ENCODE results near the gene ALPK3.

The ALPK3 gene

GRCh38 chr15:84857418-84858004 is 40.4 kb downstream of the ALPK3 start:
- Histone ChIP-seq H3K27me3 (ENCODE audit: insufficient read depth, low read depth, severe bottlenecking) (no peaks in the 10 kb centered on the region), H3K4me3 (ENCODE audit: low read depth, low read length) (no peak overlapping the region), H3K27ac (no peak overlapping the region), H3K9me3 (ENCODE audit: severe bottlenecking) (no peaks in the 10 kb centered on the region), H3K36me3 (peaks cover 49% of the 10 kb centered on the region)
- TF ChIP-seq CTCF (IDR thresholded peaks at IDR 0.05; ENCODE audit: low read depth, low read length) = no peak
- DNase-seq = no peak

- Histone ChIP-seq H3K4me3 (ENCODE audit: low read depth, low read length) (no peak overlapping the region), H3K27ac (no peak overlapping the region), H3K9me3 (ENCODE audit: severe bottlenecking) (no peaks in the 10 kb centered on the region), H3K36me3 (peaks cover 49% of the 10 kb centered on the region), H3K27me3 (ENCODE audit: insufficient read depth, low read depth, severe bottlenecking) (no peaks in the 10 kb centered on the region)
- no peak for DNase-seq
- no peak for TF ChIP-seq CTCF (IDR thresholded peaks at IDR 0.05; ENCODE audit: low read depth, low read length)
Observed at GRCh38 chr15:84858231-84858630, 41.1 kb downstream of the ALPK3 start.

- Histone ChIP-seq H3K27ac (no peak overlapping the region), H3K36me3 (peaks cover 52% of the 10 kb centered on the region), H3K27me3 (ENCODE audit: insufficient read depth, low read depth, severe bottlenecking) (no peaks in the 10 kb centered on the region), H3K9me3 (ENCODE audit: severe bottlenecking) (no peaks in the 10 kb centered on the region), H3K4me3 (ENCODE audit: low read depth, low read length) (no peak overlapping the region)
- DNase-seq = no peak
- no peak for TF ChIP-seq CTCF (IDR thresholded peaks at IDR 0.05; ENCODE audit: low read depth, low read length)
Observed at GRCh38 chr15:84859144-84859543, 42.0 kb downstream of the ALPK3 start.

- no peak for TF ChIP-seq CTCF (IDR thresholded peaks at IDR 0.05; ENCODE audit: low read depth, low read length)
- no peak for DNase-seq
- H3K9me3 ChIP-seq (ENCODE audit: severe bottlenecking) = no peaks in the 10 kb centered on the region
- peaks cover 57% of the 10 kb centered on the region for H3K36me3 ChIP-seq
- H3K27ac ChIP-seq = no peak overlapping the region
- no peaks in the 10 kb centered on the region for H3K27me3 ChIP-seq (ENCODE audit: insufficient read depth, low read depth, severe bottlenecking)
- H3K4me3 ChIP-seq (ENCODE audit: low read depth, low read length) = no peak overlapping the region
Observed at GRCh38 chr15:84859651-84860050, 42.5 kb downstream of the ALPK3 start.

GRCh38 chr15:84861781-84862180 is 44.6 kb downstream of the ALPK3 start:
- peaks cover 62% of the 10 kb centered on the region for H3K36me3 ChIP-seq
- no peaks in the 10 kb centered on the region for H3K27me3 ChIP-seq (ENCODE audit: insufficient read depth, low read depth, severe bottlenecking)
- H3K4me3 ChIP-seq (ENCODE audit: low read depth, low read length) = no peak overlapping the region
- H3K9me3 ChIP-seq (ENCODE audit: severe bottlenecking) = no peaks in the 10 kb centered on the region
- TF ChIP-seq CTCF (IDR thresholded peaks at IDR 0.05; ENCODE audit: low read depth, low read length) = no peak
- DNase-seq = no peak
- H3K27ac ChIP-seq = no peak overlapping the region
